ENCODE results near the gene ENTR1. TPM values are rescaled to one million over a fixed set of nuclear protein-coding genes. Genes with fewer than 3 reads are reported as not detected.
"Not testable (repeated sequence)": the region's sequence is repeated elsewhere in the genome, so short reads cannot be mapped to it uniquely, and the experiment has no call there.

Gene ENTR1
- total RNA-seq, 4 donors from 2014 or later: 19.5 to 44.0 (median 21.2) TPM

DNA sequence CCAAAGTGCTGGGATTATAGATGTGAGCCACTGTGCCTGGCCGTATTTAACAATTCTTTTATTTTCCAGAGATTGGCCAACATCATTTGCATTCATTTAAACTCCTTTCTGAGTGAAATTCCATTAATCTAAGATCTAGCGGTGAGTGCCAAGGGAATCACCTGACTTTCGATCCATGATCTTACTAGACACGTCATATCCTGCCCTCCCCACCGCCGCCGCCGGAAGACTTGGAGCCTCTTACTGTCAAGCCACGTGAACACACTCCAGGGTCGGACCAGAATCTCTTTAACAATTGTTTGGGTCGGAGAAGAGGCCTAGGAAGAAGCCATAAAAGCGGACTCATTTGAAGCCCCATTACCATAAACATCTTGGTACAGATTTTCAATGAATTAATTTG lies 16.4 kb upstream of the ENTR1 start:
- Histone ChIP-seq H3K9me3 (no peaks in the 10 kb centered on the region), H3K4me1 (no peaks in the 10 kb centered on the region), H3K4me3 (no peak overlapping the region), H3K27me3 (no peaks in the 10 kb centered on the region), H3K27ac (no peak overlapping the region), H3K36me3 (no peaks in the 10 kb centered on the region)
- DNase-seq: peak in 1 of 2 donors; percentile 45
- TF ChIP-seq, protein P1, sequence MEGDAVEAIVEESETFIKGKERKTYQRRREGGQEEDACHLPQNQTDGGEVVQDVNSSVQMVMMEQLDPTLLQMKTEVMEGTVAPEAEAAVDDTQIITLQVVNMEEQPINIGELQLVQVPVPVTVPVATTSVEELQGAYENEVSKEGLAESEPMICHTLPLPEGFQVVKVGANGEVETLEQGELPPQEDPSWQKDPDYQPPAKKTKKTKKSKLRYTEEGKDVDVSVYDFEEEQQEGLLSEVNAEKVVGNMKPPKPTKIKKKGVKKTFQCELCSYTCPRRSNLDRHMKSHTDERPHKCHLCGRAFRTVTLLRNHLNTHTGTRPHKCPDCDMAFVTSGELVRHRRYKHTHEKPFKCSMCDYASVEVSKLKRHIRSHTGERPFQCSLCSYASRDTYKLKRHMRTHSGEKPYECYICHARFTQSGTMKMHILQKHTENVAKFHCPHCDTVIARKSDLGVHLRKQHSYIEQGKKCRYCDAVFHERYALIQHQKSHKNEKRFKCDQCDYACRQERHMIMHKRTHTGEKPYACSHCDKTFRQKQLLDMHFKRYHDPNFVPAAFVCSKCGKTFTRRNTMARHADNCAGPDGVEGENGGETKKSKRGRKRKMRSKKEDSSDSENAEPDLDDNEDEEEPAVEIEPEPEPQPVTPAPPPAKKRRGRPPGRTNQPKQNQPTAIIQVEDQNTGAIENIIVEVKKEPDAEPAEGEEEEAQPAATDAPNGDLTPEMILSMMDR (IDR thresholded peaks at IDR 0.05): no peak
- no peak for TF ChIP-seq POLR2A (IDR thresholded peaks at IDR 0.05)
- intact Hi-C loops (cut with DNase I; ENCODE audit: low total_unique reads): no loop called here

DNA sequence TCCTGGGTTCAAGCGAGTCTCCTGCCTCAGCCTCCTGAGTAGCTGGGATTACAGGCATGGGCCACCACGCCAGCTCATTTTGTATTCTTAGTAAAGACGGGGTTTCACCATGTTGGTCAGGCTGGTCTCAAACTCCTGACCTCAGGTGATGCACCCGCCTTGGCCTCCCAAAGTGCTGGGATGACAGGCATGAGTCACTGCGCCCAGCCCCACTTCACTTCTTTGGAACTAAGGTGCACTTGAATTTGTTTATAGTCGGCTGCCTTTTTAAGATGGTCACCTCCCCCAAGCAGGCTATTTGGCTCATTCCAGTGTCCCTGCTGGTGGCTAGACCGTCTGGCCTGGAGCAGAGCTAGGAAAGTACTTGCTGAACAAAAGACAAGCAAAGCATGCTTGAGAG lies 15.0 kb upstream of the ENTR1 start:
- not testable (repeated sequence) for H3K27ac ChIP-seq, H3K36me3 ChIP-seq

DNA sequence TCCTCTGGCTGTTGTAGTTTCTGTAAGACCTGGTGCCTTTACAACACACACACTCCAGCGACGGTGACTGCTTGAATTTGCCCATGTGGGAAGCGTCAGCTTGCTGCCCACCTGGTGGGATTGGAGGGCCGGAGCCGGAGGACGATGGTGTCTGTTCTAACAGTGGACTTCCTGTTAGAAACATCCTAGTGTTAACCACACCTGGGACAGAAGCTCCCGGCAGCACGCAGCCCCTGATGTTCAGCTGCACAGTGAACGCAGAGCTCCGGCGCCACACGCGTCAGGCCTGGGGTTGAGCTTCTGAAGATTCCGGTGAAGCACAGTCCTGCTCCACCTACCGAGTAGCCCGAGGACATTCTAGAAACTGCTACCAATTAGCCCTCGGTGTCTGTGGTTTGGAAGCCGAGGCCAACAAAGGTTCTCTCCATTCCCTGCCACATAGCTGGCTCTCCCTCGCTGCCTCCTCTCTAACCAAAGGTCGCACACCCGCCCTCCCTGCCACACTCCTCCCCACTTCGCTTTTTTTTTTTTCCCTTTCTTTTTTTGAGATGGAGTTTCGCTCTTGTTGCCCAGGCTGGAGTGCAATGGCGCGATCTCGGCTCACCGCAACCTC lies 14.4 kb upstream of the ENTR1 start:
- Histone ChIP-seq H3K4me1 (no peaks in the 10 kb centered on the region), H3K27me3 (no peaks in the 10 kb centered on the region), H3K4me3 (no peak overlapping the region), H3K27ac (no peak overlapping the region), H3K36me3 (no peaks in the 10 kb centered on the region), H3K9me3 (no peaks in the 10 kb centered on the region)
- TF ChIP-seq POLR2A (IDR thresholded peaks at IDR 0.05): no peak
- TF ChIP-seq, protein P1 (IDR thresholded peaks at IDR 0.05): no peak
- DNase-seq: no peak
- intact Hi-C loops (cut with DNase I; ENCODE audit: low total_unique reads): no loop called here

More for the DNA sequence above, 15.0 kb upstream of the ENTR1 start:
- H3K4me3 ChIP-seq; intact Hi-C loops (cut with DNase I; ENCODE audit: low total_unique reads); H3K27me3 ChIP-seq; H3K4me1 ChIP-seq; DNase-seq; H3K9me3 ChIP-seq: not testable (repeated sequence)

DNA sequence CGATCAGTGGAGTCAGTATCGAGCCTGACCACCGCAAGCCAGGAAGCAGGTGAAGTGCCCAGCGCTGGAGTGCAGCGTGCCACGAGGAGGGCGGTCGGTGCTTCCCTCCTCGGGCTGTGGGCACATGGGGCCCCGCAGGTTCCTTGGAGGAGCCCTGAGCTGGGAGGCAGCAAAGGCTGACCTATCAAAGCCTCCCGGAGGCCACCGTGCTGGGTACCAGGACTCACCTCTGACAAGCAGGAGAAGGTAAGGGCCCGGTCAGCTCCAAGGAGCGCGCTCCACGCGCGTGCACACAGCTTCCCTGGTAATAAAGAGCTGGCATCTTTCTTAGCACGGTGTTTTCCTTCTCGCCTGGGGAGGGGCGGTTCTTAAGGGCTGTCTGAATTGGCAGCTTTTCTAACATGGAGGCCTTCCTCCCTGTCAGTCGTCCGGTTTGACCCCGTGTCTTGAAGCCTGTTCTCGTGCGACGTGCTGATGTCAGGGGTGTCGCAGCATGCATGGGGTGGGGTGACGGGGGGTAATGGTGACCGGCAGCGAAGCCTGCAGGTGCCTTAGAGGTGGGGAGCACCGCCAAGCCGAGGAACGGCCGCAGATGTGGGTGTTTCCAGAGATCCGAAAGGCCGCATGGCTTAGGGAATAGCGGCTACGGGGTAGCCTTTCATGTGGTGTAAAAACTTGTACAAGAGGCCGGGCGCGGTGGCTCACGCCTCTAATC lies 13.2 kb upstream of the ENTR1 start:
- intact Hi-C loops (cut with DNase I; ENCODE audit: low total_unique reads): no loop called here
- H3K4me3 ChIP-seq: no peak overlapping the region
- H3K4me1 ChIP-seq: no peaks in the 10 kb centered on the region
- no peaks in the 10 kb centered on the region for H3K9me3 ChIP-seq
- no peaks in the 10 kb centered on the region for H3K36me3 ChIP-seq
- DNase-seq: no peak
- no peak for TF ChIP-seq POLR2A (IDR thresholded peaks at IDR 0.05)
- TF ChIP-seq, protein P1 (IDR thresholded peaks at IDR 0.05): no peak
- no peaks in the 10 kb centered on the region for H3K27me3 ChIP-seq
- H3K27ac ChIP-seq: no peak overlapping the region

DNA sequence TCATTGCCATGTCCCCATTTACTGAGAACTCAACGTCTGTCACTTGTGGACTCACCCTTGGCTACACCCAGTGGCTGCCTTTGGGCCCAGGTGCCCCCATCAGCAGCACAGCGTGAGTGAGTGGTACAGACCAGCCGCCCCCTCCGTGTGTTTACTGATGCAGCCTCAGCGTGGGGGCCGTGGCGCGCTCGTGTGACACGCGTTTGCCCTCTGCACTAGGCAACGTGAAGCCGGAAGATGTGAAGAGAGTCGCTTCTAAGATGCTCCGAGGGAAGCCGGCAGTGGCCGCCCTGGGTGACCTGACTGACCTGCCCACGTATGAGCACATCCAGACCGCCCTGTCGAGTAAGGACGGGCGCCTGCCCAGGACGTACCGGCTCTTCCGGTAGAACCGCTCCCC lies 12.5 kb upstream of the ENTR1 start:
- intact Hi-C loops (cut with DNase I; ENCODE audit: low total_unique reads): no loop called here
- H3K4me3 ChIP-seq: no peak overlapping the region
- no peaks in the 10 kb centered on the region for H3K36me3 ChIP-seq
- H3K4me1 ChIP-seq: no peaks in the 10 kb centered on the region
- H3K27me3 ChIP-seq: no peaks in the 10 kb centered on the region
- H3K27ac ChIP-seq: no peak overlapping the region
- DNase-seq: no peak
- no peaks in the 10 kb centered on the region for H3K9me3 ChIP-seq
- TF ChIP-seq, protein P1 (IDR thresholded peaks at IDR 0.05): no peak
- TF ChIP-seq POLR2A (IDR thresholded peaks at IDR 0.05): no peak

Measured in uterus (tissue), 4 donors.